D721Med (cell line): Measurements from ENCODE around the gene ATP8B3.

Source experiments
- DNase-seq: peaks from one replicate; pipeline ENCODE4 v3.0.0; 2011; ENCODE audit warnings: low spot score; ENCODE audit not compliant: insufficient read length
- FAIRE-seq: peaks from 2 replicates; lab custom pipeline; 2011; peaks lifted over from hg19 to GRCh38; lab: Jason Lieb, UNC
- CTCF ChIP-seq: IDR thresholded peaks from 2 replicates; pipeline ENCODE4 v1.5.1; 2012; ENCODE audit warnings: mild to moderate bottlenecking, control low read depth; ENCODE audit not compliant: insufficient read depth; ENCODE audit errors: missing control alignments

The ATP8B3 gene

GRCh38 chr19:1773184-1773583 lies 38.9 kb downstream of the ATP8B3 start:
- no peak for FAIRE-seq
- DNase-seq: no peak
- TF ChIP-seq CTCF: no peak

GRCh38 chr19:1770866-1771576 lies 41.1 kb downstream of the ATP8B3 start:
- DNase-seq: no peak
- FAIRE-seq: no peak
- TF ChIP-seq CTCF: no peak

- no peak for FAIRE-seq
Measured at GRCh38 chr19:1769645-1769985, 42.5 kb downstream of the ATP8B3 start.

GRCh38 chr19:1768918-1769644 lies 43.0 kb downstream of the ATP8B3 start:
- no peak for DNase-seq
- FAIRE-seq: no peak
- no peak for TF ChIP-seq CTCF

More at GRCh38 chr19:1769645-1769985, 42.5 kb downstream of the ATP8B3 start:
- DNase-seq: no peak
- TF ChIP-seq CTCF: no peak

GRCh38 chr19:1768248-1768647 lies 43.8 kb downstream of the ATP8B3 start:
- FAIRE-seq: no peak
- DNase-seq: no peak
- TF ChIP-seq CTCF: no peak

GRCh38 chr19:1767464-1767933 lies 44.6 kb downstream of the ATP8B3 start:
- DNase-seq (peak; percentile 95), FAIRE-seq (no peak)
- TF ChIP-seq CTCF: peak; percentile 79

- DNase-seq: no peak
- no peak for FAIRE-seq
- TF ChIP-seq CTCF: no peak
Measured at GRCh38 chr19:1766800-1767352, 45.2 kb downstream of the ATP8B3 start.
